ENCODE results near the gene INAFM1.

The INAFM1 gene

DNA sequence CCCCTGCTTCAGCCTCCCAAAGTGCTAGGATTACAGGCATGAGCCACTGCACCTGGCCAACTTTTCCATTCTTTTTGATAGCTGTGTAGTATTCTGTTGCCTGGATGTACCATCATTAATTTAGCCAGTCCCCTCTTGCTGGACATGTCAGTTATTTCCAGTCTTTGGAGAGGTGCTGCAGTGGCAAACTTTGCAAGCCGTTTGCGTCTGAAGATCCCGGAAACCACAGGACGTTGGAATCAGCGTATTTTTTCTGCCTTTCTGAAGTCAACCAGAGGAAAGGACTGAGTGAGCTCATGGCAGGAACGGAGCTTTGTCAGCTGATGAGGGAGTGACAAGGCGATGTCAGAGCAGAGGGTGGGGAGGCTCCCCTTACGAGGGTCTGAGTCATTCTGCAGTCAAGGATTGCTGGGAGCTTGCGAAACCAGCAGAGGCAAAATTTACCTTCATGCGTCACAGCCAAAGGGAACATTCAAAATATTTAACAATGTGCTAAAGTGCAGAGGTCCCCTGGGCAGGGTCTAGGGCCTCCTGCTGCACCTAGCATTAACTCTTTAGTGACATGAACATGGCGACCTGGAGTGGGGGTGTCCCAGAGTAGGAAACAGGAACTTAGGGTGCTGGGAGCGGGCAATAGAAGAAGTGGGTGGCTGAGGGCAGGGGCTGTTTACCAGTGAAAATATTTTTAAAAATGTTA, 40.6 kb downstream of the INAFM1 start:
- TF ChIP-seq, protein P1, sequence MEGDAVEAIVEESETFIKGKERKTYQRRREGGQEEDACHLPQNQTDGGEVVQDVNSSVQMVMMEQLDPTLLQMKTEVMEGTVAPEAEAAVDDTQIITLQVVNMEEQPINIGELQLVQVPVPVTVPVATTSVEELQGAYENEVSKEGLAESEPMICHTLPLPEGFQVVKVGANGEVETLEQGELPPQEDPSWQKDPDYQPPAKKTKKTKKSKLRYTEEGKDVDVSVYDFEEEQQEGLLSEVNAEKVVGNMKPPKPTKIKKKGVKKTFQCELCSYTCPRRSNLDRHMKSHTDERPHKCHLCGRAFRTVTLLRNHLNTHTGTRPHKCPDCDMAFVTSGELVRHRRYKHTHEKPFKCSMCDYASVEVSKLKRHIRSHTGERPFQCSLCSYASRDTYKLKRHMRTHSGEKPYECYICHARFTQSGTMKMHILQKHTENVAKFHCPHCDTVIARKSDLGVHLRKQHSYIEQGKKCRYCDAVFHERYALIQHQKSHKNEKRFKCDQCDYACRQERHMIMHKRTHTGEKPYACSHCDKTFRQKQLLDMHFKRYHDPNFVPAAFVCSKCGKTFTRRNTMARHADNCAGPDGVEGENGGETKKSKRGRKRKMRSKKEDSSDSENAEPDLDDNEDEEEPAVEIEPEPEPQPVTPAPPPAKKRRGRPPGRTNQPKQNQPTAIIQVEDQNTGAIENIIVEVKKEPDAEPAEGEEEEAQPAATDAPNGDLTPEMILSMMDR (IDR thresholded peaks at IDR 0.05; ENCODE audit: control insufficient read depth, extremely low read depth, insufficient read depth) = no peak
- H3K4me3 ChIP-seq (ENCODE audit: low read depth, low read length) = no peak overlapping the region
- no peak for DNase-seq (ENCODE audit: low read depth)

GRCh38 chr19:47316513-47316912, 41.8 kb downstream of the INAFM1 start:
- TF ChIP-seq, protein P1 (IDR thresholded peaks at IDR 0.05; ENCODE audit: control insufficient read depth, extremely low read depth, insufficient read depth) = no peak
- H3K4me3 ChIP-seq (ENCODE audit: low read depth, low read length) = no peak overlapping the region
- no peak for DNase-seq (ENCODE audit: low read depth)

DNA sequence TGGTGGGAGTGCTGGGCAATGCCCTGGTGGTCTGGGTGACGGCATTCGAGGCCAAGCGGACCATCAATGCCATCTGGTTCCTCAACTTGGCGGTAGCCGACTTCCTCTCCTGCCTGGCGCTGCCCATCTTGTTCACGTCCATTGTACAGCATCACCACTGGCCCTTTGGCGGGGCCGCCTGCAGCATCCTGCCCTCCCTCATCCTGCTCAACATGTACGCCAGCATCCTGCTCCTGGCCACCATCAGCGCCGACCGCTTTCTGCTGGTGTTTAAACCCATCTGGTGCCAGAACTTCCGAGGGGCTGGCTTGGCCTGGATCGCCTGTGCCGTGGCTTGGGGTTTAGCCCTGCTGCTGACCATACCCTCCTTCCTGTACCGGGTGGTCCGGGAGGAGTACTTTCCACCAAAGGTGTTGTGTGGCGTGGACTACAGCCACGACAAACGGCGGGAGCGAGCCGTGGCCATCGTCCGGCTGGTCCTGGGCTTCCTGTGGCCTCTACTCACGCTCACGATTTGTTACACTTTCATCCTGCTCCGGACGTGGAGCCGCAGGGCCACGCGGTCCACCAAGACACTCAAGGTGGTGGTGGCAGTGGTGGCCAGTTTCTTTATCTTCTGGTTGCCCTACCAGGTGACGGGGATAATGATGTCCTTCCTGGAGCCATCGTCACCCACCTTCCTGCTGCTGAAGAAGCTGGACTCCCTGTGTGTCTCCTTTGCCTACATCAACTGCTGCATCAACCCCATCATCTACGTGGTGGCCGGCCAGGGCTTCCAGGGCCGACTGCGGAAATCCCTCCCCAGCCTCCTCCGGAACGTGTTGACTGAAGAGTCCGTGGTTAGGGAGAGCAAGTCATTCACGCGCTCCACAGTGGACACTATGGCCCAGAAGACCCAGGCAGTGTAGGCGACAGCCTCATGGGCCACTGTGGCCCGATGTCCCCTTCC, 45.5 kb downstream of the INAFM1 start:
- H3K4me3 ChIP-seq (ENCODE audit: low read depth, low read length) = no peak overlapping the region
- DNase-seq (ENCODE audit: low read depth) = no peak
- TF ChIP-seq, protein P1 (IDR thresholded peaks at IDR 0.05; ENCODE audit: control insufficient read depth, extremely low read depth, insufficient read depth) = no peak

- no peak overlapping the region for H3K4me3 ChIP-seq (ENCODE audit: low read depth, low read length)
- no peak for DNase-seq (ENCODE audit: low read depth)
- TF ChIP-seq, protein P1 (IDR thresholded peaks at IDR 0.05; ENCODE audit: control insufficient read depth, extremely low read depth, insufficient read depth) = no peak
Observed at GRCh38 chr19:47321630-47322029, 46.9 kb downstream of the INAFM1 start.

DNA sequence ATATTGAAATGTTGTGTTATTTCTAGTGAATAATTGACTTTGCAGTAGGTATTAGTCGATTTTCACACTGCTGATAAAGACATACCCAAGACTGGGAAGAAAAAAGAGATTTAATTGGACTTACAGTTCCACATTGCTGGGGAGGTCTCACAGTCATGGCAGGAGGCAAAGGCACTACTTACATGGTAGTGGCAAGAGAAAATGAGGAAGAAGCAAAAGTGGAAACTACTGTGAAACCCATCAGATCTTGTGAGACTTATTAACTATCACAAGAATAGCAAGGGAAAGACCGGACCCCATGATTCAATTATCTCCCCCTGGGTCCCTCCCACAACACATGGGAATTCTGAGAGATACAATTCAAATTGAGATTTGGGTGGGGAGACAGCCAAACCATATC, 47.4 kb downstream of the INAFM1 start:
- no peak for DNase-seq (ENCODE audit: low read depth)
- no peak overlapping the region for H3K4me3 ChIP-seq (ENCODE audit: low read depth, low read length)
- TF ChIP-seq, protein P1 (IDR thresholded peaks at IDR 0.05; ENCODE audit: control insufficient read depth, extremely low read depth, insufficient read depth) = no peak

DNA sequence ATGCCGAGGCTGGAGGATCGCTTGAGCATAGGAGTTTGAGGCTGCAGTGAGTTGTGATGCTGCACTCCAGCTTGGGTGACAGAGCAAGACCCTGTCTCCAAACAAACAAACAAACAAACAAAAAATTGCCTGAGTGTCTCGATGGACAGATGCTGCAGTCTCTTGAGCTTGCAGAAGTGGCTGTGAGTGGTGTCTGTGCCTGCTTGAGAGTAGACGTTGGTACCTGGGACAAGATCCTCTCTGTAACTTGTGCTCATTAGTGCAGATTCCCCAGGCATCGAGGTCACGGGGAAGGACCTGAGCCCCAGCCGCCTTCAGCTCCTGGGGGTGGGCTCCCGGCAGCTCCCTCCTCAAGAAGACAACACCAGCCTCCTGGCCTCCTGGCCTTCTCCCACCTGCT, 48.7 kb downstream of the INAFM1 start:
- H3K4me3 ChIP-seq (ENCODE audit: low read depth, low read length) = no peak overlapping the region
- TF ChIP-seq, protein P1 (IDR thresholded peaks at IDR 0.05; ENCODE audit: control insufficient read depth, extremely low read depth, insufficient read depth) = no peak
- DNase-seq (ENCODE audit: low read depth) = no peak

All from LNCaP clone FGC (cell line).